HuH-7 (cell line): ENCODE measurements around the gene BMF.
"Not testable (repeated sequence)": the region's sequence is repeated elsewhere in the genome, so short reads cannot be mapped to it uniquely, and the experiment has no call there.

Experiments
- DNase-seq: peaks from one replicate; pipeline ENCODE4 v3.0.0; 2011; ENCODE audit warnings: low spot score

BMF gene

DNA sequence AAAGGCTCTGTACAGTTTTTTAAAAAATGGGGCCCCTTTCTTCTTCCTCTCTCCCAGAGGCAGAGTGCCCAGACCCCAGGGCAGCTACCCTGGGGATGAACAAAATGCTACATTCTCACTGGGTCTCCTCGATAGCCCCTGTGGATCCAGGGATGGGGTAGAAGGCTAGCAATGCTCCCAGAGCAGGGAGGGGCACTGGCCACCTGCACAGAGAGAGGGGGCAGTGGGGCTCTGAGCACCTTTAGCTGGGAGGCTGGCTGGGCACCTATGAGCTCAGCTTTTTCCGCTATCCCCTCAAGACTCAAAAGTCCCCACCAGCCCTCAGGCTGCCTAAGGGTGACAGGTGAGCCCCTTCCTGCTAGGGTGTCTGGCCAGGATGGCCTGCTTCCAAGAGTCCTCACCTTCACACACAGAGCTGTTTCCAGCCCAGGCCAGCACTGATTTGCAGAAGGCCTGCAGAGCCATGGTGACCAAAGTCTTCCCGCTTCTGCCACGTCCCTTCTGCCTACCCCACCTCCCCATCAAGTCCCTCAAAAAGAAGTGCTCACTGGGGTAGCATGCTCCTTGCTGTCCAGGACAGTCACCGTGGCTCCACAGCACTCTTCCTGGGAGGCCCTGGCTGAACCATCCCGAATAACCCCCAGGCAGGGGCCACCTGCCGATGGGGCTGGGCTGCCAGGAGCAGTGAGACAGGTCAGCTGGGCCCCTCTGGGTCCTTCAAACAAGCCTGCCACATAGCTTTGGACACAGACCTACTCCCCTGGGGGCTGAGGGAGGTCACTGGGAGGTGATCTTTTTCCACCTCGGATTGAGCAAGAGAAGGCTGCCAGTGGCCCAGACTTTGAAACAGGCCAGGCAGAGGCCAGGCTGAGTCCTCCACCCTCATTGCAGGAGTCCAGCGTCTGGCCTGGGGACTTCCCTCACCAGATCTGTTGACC lies 20.4 kb downstream of the BMF start:
- DNase-seq: peak; percentile 62

DNA sequence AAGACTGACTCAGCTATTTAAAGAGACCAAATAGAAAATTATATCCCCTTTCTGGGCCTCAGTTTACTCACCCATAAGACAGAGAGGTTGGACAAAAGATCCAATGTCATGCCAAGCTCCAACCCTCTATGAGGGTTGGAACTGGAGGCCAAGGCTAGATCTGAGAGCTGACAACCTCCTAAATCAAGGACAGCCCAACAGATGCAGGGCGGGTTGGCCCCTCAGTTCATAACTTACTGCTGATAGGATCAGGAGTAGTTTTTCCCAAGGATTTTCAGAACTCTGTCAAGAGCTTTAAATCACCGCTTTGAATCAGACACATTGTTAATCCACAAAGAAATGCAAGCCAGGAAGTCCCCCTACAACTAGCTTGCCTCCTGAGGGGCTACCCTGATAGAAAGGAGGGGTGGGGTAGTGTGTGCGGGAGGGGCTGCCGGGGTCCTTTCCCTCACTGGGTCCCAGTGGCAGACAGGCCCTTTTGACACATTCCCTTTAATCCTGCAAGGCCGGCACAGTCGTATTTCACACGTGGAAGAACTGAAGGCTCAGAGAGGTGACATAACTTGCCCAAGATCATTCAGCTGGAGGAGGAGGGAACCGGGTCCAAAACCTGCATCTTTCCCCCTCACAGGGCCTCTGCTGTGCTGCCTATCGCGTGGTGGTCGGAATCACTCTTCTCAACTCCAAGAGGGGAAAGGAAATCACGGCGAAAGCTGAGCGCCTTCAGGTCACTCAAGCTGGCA lies 21.4 kb downstream of the BMF start:
- no peak for DNase-seq

DNA sequence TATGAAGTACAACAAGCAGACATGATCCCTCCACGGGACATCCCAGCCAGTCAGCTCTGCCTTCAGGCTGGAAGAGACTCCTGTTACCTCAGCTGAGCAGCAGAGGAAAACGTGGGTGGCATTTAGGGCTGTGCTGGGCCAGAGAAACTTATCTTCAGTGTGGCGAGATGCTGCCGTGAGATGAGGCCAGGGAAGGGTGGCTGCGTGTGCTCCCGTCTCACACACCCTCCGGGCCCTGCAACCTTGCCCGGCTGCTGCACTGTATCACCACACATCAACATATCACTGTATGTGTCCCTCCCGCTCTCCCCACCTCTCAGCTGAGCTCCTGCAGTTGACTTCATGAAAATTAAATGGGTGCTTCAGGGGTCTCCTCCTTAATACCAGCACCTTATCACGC lies 23.4 kb downstream of the BMF start:
- no peak for DNase-seq

DNA sequence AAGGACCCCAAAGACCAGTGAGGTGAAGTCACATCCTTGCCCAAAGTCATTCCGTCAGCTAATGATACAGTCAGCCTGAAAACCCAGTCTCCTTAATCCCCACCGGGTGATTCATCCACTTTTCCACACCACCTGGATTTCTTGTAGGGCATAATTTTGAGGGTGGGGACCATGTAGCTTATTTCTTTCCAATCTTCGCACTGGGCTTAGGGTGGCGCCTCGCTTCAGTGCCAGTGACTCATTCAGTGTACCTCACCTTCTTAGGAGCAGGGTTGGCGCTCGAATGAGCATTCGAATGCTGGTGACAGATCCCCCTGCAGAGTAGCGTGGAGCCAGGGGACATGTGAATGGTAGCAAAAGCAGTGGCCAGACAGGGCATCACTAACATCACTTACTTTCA lies 24.0 kb downstream of the BMF start:
- DNase-seq: no peak

DNA sequence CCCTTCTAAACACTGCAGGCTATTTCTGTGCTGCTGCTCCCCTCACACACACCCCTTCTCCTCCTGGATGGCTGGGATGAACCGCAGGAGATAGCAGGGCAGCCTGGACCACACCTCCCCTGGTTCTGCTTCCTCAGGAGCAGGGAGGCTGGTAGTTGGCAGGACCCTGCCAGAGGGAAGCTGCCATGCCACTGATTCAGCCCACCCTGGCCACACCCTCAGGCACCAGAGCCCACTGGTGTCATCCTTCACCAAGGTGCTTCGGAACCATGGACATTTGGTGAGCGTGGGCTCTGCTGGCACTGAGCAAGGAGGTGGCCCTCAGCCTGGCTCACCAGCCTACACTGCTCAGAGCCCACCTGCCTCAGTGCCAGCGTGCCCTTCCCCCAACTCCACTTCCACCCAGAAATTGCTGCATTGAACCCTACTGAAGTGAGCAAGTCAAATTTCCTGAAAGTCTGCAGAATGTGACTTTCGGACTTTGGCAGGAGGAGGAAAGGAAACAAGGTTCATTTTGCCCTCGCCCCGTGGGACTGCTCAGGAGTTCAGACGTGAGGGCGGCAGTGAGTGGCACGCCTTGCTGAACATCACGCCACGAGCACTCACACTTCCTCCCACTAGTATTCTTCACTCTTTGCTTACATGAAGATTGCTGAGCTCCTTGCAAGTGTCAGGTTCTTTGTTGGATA lies 26.3 kb downstream of the BMF start:
- no peak for DNase-seq

DNA sequence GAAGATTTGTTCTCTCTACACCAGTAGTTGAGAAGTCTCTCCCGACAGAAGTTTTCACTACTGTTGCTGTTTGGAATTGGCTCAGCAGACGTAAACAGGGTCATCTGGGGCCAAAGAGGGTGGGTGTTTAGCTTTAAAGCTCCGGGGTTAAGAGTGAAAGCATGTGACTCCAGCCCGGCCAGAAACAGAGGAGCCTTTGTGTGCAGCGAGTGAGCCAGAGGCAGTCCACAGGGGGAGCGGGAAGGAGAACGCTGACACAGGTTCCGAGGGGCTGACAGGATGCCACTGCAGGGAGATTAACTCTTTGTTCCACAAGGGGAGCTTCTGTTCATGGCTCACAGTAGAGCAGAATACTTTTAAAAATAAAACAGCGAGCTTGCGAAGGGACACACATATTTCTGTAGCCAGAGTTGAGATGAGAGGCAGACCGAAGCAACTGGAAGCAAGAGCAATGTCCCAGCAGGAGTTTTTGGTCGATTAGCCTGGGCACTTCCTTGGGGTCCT lies 26.9 kb downstream of the BMF start:
- DNase-seq: peak; percentile 77

DNA sequence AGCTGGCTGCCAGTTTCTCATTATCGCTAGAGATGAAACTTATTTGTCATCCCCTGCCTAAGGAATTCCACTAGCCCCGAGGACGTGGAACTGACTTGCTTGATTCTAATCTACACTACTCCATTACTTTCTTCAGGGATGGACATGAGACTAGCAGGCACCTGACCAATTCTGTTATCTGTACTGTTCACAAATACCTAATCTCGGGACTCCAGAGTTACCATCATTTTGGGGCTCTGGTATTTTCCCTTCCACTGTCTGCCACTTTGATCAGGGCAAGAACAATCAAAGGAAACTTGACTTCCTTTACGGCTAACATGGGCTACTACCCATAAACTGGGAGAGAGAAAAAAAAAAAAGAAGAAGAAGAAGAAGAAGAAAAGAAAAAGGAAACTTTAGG lies 27.8 kb downstream of the BMF start:
- DNase-seq: no peak

DNA sequence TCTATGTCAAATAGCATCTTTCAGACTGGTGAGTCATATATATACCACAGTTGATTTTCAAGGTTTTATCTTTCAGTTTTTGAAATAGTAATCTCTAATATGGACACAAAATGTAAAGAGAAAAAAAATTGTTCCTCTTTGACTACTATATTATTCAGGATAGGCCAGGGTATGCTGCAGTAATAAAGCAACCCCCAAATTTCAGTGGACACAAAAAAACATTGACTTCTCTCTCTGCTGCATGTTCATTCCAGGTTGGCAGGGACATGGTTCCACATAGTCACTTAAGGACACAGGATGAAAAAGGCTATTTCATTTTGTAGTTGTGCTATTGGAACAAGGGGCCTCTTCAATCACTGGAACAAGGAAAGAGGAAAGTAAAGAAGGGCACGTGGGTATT lies 28.6 kb downstream of the BMF start:
- DNase-seq: no peak

DNA sequence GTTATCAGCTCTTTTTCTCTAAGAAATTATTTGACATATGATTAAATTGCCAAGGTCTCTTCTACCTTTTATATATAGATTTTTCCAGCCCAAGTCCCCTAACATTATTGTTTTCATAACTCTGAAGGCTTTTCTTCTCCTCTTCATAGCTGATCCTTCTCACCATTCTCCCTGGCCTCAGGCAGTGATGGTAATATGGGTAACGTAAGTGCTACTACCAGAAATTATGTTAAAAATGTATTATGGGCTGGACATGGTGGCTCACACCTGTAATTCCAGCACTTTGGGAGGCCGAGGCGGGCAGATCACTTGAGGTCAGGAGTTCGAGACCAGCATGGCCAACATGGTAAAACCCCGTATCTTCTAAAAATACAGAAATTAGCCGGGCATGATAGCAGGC lies 29.2 kb downstream of the BMF start:
- no peak for DNase-seq

DNA sequence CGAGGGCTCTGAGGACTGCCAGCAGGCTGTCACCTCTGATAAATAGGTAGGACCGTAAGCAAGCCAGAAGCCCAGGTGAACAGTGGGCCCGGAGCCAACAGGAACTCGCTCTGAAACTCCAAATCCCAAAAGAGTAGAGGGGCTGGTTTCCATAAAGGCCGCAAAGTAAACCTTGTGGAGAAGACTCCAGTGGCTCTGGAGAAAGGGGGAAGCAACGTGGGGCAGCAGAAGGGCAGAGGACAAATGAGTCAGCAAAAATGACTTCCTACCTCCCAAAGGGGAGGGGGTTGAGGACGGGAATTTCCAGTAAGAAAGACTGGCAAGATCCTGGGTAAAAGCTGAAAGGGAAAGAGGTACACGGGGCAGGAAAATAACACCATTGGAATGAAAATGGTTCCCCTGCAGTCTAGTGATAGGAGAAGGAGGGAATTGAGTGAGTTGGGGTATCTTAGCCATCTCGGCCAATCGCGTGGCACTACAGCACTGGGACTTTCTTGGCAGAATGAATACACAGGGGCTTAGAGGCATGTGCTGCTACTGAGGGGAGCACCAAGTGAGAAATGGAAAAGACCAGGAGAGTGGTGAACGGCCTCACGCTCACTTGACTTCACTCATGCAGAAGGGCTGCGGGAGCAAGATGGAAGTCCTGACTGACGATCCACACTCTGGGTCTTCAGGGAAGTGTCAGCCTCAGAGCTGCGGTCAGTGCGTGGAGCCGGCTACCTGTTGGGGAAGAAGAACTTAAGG lies 33.2 kb downstream of the BMF start:
- no peak for DNase-seq

DNA sequence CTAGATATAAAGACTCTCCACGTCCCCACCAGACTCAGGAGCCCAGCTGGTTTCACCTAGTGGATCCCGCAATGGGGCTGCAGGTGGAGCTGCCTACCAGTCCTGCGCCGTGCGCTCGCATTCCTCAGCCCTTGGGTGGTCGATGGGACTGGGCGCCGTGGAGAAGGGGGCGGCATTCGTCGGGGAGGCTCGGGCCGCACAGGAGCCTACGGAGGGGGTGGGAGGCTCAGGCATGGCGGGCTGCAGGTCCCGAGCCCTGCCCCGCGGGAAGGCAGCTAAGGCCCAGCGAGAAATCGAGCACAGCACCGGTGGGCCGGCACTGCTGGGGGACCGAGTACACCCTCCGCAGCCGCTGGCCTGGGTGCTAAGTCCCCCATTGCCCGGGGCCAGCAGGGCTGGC lies 34.0 kb downstream of the BMF start:
- not testable (repeated sequence) for DNase-seq

DNA sequence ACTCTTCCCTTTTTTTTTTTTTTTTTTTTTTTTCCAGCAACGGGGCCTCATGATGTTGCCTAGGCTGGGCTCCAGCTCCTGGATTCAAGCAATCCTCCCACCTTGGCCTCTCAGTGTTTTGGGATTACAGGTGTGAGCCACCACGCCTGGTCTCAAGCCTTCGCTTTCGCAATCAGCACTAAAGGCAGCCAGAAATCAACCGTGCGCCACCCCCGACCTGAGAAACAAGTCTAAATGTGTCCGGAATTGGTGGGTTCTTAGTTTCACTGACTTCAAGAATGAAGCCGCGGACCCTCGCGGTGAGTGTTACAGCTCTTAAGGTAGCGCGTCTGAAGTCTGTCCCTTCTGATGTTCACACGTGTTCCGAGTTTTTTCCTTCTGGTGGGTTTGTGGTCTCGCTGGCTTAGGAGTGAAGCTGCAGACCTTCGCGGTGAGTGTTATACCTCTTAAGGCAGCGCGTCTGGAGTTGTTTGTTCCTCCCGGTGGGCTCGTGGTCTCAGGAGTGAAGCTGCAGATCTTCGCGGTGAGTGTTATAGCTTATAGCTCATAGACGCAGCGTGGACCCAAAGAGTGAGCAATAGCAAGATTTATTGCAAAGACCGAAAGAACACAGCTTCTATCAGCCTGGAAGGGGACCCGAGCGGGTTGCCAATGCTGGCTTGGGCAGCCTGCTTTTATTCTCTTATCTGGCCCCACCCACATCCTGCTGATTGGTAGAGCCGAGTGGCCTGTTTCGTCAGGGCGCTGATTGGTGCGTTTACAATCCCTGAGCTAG lies 34.8 kb downstream of the BMF start:
- not testable (repeated sequence) for DNase-seq

DNA sequence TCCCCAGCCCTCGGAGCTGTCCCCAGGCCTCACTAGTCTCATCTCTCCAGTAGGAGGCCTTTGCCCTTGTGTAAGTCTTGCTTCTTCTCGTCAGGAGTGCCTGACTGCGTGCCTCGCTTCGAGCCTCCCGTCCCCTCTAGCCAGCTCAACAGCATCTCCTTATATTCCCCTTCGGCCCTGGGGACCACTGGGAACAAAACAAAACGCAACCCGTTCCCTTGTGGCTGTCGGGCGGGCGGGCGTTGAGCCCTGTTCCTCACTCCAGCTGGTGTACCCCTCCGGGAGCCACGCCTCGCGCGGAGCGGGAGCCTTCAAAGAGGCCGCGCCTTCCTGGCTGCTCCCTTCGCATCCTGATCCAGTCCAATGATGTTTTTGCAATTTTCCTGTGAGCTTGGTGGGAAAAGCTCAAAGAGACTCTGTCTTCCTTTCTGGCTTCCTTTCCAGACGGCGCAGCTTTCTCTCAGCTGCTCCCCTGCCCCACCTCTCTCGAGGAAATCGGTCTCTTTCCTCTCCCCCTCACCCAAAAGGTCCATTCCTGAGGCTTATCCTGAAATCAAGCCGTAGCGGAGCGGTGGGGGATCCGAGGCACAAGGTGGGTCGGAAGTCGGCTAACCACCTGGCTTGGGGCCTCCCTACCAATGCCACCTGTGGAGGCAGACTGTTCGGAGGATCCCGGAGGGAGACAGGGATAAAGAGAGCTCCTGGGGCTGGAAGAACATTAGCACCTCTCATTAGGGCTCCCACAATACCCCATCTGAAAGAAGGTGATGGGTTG lies 36.3 kb downstream of the BMF start:
- no peak for DNase-seq

DNA sequence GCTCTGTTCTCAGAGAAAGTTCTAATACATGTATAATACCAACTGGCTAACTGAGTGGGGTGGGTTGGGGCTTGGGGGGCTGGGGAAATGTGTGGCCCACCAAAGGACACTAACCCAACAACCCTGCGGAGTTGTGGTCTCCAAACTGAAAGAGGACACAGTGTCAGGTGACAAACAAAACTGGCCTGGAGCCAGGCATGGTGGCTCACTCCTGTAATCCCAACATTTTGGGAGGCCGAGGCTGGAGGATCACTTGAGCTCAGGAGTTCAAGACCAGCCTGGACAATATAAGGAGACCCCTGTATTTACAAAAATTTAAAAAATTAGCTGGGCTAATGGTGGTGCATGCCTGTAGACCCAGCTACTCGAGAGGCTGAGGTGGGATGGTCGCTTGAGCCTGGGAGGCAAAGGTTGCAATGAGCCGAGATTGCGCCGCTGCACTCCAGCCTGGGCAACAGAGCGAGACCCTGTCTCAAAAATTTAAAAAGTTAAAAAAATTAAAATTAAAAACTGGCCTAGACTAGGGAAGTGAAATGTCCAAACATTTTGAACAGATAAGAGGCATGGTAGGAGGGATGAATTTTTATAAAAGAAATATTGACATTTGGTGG lies 38.0 kb downstream of the BMF start:
- DNase-seq: no peak

DNA sequence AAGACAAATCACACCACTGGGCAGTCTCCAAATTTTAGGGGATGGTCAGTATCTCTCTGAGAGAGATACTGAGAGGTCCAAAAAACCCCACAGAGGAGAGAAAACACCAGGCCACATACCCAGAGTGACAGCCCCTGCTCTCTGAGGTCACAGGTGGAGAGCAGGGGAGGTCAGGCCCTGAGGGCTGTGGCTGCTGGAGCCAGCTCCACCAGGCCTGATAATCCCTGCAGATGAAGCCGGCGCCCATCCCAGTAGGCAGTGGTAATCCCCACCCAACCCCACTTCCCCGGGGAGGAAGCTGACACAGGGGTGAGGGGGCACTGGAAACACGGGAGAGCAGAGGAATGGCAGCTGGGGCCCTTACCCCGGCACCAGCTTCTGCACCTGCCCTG lies 38.5 kb downstream of the BMF start:
- no peak for DNase-seq

DNA sequence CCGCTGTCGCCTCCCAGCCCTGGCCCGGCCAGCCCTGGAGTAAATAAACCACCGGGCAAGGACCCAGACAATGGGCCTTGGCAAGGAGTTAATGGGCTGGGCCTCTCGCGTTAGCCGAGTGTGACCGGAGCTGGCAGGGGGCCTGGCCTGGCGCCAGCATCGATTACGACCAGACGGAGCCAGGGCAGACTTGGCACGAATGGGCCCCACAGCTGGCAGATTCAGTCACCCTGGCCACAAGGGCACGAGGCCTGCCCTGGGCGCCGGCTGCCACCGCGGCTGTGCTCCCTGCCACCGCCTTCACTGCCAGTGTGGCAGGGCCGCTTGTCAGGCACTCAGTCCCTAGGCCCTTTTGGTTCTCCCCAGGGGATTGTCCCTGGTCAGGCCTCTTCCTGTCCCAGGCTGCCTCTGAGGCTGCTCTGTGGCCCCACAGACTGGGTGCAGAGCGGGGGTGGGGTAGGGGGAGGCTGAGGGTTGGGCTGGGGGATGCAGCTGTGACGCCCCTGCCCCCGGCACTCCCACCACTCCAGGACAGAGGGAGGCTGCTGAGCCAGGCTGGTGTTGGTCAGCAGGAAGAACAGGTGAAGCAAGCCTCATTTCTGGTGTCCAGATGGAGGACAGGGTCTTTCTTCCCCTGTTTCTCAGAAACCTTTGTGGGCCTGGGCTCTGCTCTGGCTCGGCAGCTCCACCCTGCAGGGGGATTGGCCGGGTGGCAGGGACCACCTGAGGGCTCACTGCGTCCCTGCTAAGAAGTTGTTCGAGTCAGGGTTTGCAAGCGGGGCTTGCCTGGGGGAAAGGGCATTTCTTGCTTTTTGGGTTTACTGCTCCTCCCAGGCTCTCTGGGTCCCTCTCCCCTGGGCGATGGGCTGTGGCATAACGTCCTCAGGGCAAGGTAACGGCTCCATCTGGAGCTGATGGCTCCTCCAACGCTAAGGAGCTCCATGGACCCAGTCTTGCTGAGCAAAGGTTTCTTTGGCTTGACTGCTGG lies 39.2 kb downstream of the BMF start:
- no peak for DNase-seq

DNA sequence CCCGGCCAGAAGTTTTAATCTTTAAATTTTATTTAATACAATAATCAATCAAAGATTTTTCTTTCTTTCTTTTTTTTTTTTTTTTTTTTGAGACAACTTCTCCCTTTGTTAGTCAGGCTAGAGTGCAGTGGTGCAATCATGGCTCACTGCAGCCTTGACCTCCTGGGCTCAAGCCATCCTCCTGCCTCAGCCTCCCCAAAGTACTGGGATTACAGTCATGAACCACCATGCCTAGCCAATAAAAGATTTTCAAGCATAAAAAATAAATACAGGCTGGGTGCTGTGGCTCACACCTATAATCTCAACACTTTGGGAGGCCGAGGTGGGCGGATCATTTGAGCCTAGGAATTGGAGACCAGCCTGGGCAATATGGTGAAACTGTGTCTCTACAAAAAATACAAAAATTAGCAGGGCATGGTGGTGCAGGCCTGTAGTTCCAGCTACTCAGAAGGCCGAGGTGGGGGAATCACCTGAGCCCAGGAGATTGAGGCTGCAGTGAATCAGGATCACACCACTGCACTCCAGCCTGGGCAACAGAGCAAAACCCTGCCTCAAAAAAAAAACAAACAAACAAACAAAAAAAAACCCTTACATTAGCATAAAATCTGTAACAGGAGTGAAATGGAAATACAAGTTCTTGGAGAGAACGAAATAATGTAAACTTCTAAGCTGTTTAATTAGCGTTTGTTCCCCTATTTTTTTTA lies 40.6 kb downstream of the BMF start:
- no peak for DNase-seq

DNA sequence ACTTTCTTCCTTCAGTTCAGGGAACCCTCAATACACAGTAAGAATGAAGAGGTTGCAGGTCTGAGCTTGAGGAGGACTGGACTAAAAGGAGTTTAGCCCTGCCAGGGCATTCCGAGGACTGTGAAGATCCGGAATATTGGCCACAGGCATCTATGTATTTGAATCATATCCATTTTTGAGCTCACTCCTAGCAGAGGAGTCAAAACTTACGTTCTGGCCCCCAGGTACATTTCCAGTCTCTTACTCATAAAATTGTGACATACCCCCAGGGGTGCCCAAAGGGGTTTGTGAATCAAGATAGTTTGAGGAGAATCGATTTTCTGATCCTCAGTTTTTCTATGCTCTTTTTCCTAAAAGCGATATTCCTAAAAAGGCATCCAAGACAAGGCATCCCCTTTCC lies 42.1 kb downstream of the BMF start:
- no peak for DNase-seq
